GM23248 (cell line): ENCODE data around the gene PCDH12.

Experiments used
- EZH2 ChIP-seq: fragments of 200-600 bp; sonication (generic); IDR thresholded peaks from 2 replicates; pipeline ENCODE4 v1.6.1; 2018; ENCODE audit warnings: antibody characterized with exemption, mild to moderate bottlenecking; ENCODE audit not compliant: insufficient read depth, poor library complexity, severe bottlenecking
- EZH2phosphoT487 ChIP-seq: fragments of 200-600 bp; sonication (generic); IDR thresholded peaks from 2 replicates; pipeline ENCODE4 v1.6.1; 2018; ENCODE audit warnings: antibody characterized with exemption, moderate library complexity, mild to moderate bottlenecking, low read depth; ENCODE audit not compliant: insufficient read depth

GRCh38 chr5:141926434-141926833, 31.6 kb downstream of the PCDH12 start:
- no peak for TF ChIP-seq EZH2phosphoT487
- no peak for TF ChIP-seq EZH2
